Measurements from ENCODE around the gene PCDHGC4. TPM values are rescaled to one million over a fixed set of nuclear protein-coding genes. Genes with fewer than 3 reads are reported as not detected.

PCDHGC4 gene
- total RNA-seq, 3 donors from 2014 or later (not counting 1 experiment from before 2014, with no cell fraction given), result 0.31 to 0.84 (median 0.45) TPM

DNA sequence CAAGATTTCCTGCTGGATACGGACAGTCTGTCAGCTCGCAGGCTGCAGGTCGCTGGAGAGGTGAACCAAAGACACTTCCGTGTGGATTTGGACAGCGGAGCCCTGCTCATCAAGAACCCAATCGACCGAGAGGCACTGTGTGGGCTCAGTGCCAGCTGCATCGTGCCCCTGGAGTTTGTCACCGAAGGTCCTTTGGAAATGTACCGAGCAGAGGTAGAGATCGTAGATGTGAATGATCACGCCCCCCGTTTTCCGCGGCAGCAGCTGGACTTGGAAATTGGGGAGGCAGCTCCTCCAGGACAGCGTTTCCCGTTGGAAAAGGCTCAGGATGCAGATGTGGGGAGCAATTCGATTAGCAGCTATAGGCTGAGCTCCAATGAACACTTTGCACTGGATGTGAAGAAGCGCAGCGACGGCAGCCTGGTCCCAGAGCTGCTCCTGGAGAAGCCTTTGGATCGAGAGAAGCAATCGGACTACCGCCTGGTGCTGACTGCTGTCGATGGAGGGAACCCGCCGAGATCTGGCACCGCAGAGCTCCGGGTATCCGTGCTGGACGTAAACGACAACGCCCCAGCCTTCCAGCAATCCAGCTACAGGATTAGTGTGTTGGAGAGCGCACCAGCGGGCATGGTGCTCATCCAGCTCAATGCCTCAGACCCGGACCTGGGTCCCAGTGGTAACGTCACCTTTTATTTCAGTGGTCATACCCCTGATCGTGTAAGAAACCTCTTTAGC, 658 bp downstream of the PCDHGC4 start:
- ATAC-seq (no peak), DNase-seq (no peak)
- Histone ChIP-seq H3K27me3 (ENCODE audit: control insufficient read depth, insufficient read depth, low read length) (peaks cover 23% of the 10 kb centered on the region), H3K36me3 (ENCODE audit: control insufficient read depth, insufficient read depth, low read length) (no peaks in the 10 kb centered on the region), H3K4me3 (ENCODE audit: low read length) (no peak overlapping the region), H3K9me3 (ENCODE audit: control insufficient read depth, insufficient read depth, low read length) (no peaks in the 10 kb centered on the region), H3K4me1 (ENCODE audit: control insufficient read depth, insufficient read depth, low read length) (peaks cover 10% of the 10 kb centered on the region), H3K27ac (ENCODE audit: low read length) (no peak overlapping the region)
- H3K27me3 Mint-ChIP-seq (ENCODE audit: low read depth in 2 of 2), result peaks cover 46 to 63% of the 10 kb centered on the region in 2 donors
- TF ChIP-seq, protein P1, sequence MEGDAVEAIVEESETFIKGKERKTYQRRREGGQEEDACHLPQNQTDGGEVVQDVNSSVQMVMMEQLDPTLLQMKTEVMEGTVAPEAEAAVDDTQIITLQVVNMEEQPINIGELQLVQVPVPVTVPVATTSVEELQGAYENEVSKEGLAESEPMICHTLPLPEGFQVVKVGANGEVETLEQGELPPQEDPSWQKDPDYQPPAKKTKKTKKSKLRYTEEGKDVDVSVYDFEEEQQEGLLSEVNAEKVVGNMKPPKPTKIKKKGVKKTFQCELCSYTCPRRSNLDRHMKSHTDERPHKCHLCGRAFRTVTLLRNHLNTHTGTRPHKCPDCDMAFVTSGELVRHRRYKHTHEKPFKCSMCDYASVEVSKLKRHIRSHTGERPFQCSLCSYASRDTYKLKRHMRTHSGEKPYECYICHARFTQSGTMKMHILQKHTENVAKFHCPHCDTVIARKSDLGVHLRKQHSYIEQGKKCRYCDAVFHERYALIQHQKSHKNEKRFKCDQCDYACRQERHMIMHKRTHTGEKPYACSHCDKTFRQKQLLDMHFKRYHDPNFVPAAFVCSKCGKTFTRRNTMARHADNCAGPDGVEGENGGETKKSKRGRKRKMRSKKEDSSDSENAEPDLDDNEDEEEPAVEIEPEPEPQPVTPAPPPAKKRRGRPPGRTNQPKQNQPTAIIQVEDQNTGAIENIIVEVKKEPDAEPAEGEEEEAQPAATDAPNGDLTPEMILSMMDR (IDR thresholded peaks at IDR 0.05), result no peak
- intact Hi-C loops (cut with micrococcal nuclease), result no loop called here
- H3K4me3 Mint-ChIP-seq, result no peak overlapping the region
- no peak overlapping the region for H3K27ac Mint-ChIP-seq
- no peaks in the 10 kb centered on the region for H3K36me3 Mint-ChIP-seq
- no peaks in the 10 kb centered on the region for H3K9me3 Mint-ChIP-seq
- 50% methylated on average over 37 of the region's 38 CpGs for WGBS (ENCODE audit: insufficient coverage)
- H3K4me1 Mint-ChIP-seq, result peaks cover 0 to 6% of the 10 kb centered on the region in 2 donors

DNA sequence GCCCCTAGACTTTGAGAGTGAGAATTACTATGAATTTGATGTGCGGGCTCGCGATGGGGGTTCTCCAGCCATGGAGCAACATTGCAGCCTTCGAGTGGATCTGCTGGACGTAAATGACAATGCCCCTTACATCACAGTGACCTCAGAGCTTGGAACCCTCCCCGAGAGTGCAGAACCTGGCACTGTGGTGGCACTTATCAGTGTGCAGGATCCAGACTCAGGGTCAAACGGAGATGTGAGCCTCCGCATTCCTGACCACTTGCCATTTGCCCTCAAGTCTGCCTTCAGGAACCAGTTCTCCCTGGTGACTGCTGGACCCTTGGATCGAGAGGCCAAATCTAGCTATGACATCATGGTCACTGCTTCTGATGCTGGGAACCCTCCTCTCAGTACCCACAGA, 1.3 kb downstream of the PCDHGC4 start:
- no peaks in the 10 kb centered on the region for H3K9me3 ChIP-seq (ENCODE audit: control insufficient read depth, insufficient read depth, low read length)
- Mint-ChIP-seq H3K27me3 (ENCODE audit: low read depth in 2 of 2) (peaks cover 46 to 64% of the 10 kb centered on the region in 2 donors), H3K4me1 (peaks cover 3 to 10% of the 10 kb centered on the region in 2 donors), H3K27ac (no peak overlapping the region), H3K9me3 (no peaks in the 10 kb centered on the region), H3K36me3 (no peaks in the 10 kb centered on the region), H3K4me3 (no peak overlapping the region)
- intact Hi-C loops (cut with micrococcal nuclease), result no loop called here
- H3K27me3 ChIP-seq (ENCODE audit: control insufficient read depth, insufficient read depth, low read length), result peaks cover 29% of the 10 kb centered on the region
- no peak overlapping the region for H3K27ac ChIP-seq (ENCODE audit: low read length)
- no peak overlapping the region for H3K4me3 ChIP-seq (ENCODE audit: low read length)
- TF ChIP-seq, protein P1 (IDR thresholded peaks at IDR 0.05), result no peak
- H3K36me3 ChIP-seq (ENCODE audit: control insufficient read depth, insufficient read depth, low read length), result no peaks in the 10 kb centered on the region
- H3K4me1 ChIP-seq (ENCODE audit: control insufficient read depth, insufficient read depth, low read length), result peaks cover 12% of the 10 kb centered on the region
- 89% methylated on average over 9 of the region's 9 CpGs for WGBS (ENCODE audit: insufficient coverage)
- ATAC-seq (no peak), DNase-seq (no peak)

DNA sequence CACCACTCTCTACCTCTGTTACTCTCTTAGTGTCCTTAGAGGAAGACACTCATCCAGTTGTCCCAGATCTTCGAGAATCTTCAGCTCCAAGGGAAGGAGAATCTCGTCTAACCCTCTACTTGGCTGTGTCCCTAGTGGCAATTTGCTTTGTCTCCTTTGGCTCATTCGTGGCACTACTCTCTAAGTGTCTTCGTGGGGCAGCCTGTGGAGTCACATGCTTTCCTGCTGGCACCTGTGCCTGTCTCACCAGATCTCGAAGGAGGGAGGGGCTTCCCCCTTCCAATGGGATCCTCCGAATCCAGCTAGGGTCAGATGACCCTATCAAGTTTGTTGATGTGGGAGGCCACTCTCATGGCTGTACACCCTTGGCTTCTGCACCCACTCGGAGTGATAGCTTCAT, 2.3 kb downstream of the PCDHGC4 start:
- Mint-ChIP-seq H3K4me3 (no peak overlapping the region), H3K27ac (no peak overlapping the region), H3K27me3 (ENCODE audit: low read depth in 2 of 2) (peaks cover 49 to 70% of the 10 kb centered on the region in 2 donors), H3K9me3 (no peaks in the 10 kb centered on the region), H3K36me3 (no peaks in the 10 kb centered on the region), H3K4me1 (peaks cover 8 to 14% of the 10 kb centered on the region in 2 donors)
- WGBS (ENCODE audit: insufficient coverage), result 85% methylated on average over 7 of the region's 7 CpGs
- Histone ChIP-seq H3K4me3 (ENCODE audit: low read length) (no peak overlapping the region), H3K36me3 (ENCODE audit: control insufficient read depth, insufficient read depth, low read length) (no peaks in the 10 kb centered on the region), H3K27ac (ENCODE audit: low read length) (no peak overlapping the region), H3K4me1 (ENCODE audit: control insufficient read depth, insufficient read depth, low read length) (peaks cover 22% of the 10 kb centered on the region), H3K9me3 (ENCODE audit: control insufficient read depth, insufficient read depth, low read length) (no peaks in the 10 kb centered on the region), H3K27me3 (ENCODE audit: control insufficient read depth, insufficient read depth, low read length) (peaks cover 37% of the 10 kb centered on the region)
- intact Hi-C loops (cut with micrococcal nuclease), result no loop called here
- ATAC-seq (no peak), DNase-seq (no peak)
- TF ChIP-seq, protein P1 (IDR thresholded peaks at IDR 0.05), result no peak

Data from natural killer cell (primary cell).